ENCODE measurements around the gene THRB. TPM values are rescaled to one million over a fixed set of nuclear protein-coding genes. Genes with fewer than 3 reads are reported as not detected.

The THRB gene
- total RNA-seq, 1 donor, result 0.36 TPM

GRCh38 chr3:24365168-24365567 is 129.5 kb downstream of the THRB start:
- peak; percentile 57 for DNase-seq (ENCODE audit: insufficient read length, low spot score, missing footprints)
- Histone ChIP-seq H2AFZ (ENCODE audit: low read length) (peak overlapping the region; percentile 4), H3K4me2 (ENCODE audit: insufficient read depth, low read length) (peak overlapping the region; percentile 41)

GRCh38 chr3:24364359-24364758 is 130.3 kb downstream of the THRB start:
- H3K4me3 ChIP-seq (ENCODE audit: insufficient read depth, low read length), result no peak overlapping the region
- H3K4me1 ChIP-seq (ENCODE audit: insufficient read depth, low read length), result peaks cover 6% of the 10 kb centered on the region
- H3K79me2 ChIP-seq (ENCODE audit: insufficient read depth, low read length), result no peaks in the 10 kb centered on the region
- H3K36me3 ChIP-seq (ENCODE audit: insufficient read depth, low read length), result no peaks in the 10 kb centered on the region
- H2AFZ ChIP-seq (ENCODE audit: low read length), result no peak overlapping the region
- DNase-seq (ENCODE audit: insufficient read length, low spot score, missing footprints), result no peak
- no peak overlapping the region for H3K4me2 ChIP-seq (ENCODE audit: insufficient read depth, low read length)
- H3K27me3 ChIP-seq (ENCODE audit: insufficient read depth, low read length), result no peaks in the 10 kb centered on the region
- H4K20me1 ChIP-seq (ENCODE audit: insufficient read depth, low read length), result no peaks in the 10 kb centered on the region
- no peak overlapping the region for H3K27ac ChIP-seq (ENCODE audit: low read depth, low read length)
- no peaks in the 10 kb centered on the region for H3K9me3 ChIP-seq (ENCODE audit: low read depth, low read length)
- no peak for TF ChIP-seq CTCF (IDR thresholded peaks at IDR 0.05; ENCODE audit: extremely low read depth, low read depth, low read length)

More at GRCh38 chr3:24365168-24365567, 129.5 kb downstream of the THRB start:
- Histone ChIP-seq H3K9me3 (ENCODE audit: low read depth, low read length) (no peaks in the 10 kb centered on the region), H3K27me3 (ENCODE audit: insufficient read depth, low read length) (no peaks in the 10 kb centered on the region), H3K36me3 (ENCODE audit: insufficient read depth, low read length) (no peaks in the 10 kb centered on the region), H3K4me3 (ENCODE audit: insufficient read depth, low read length) (no peak overlapping the region), H4K20me1 (ENCODE audit: insufficient read depth, low read length) (no peaks in the 10 kb centered on the region), H3K27ac (ENCODE audit: low read depth, low read length) (no peak overlapping the region), H3K79me2 (ENCODE audit: insufficient read depth, low read length) (no peaks in the 10 kb centered on the region), H3K4me1 (ENCODE audit: insufficient read depth, low read length) (peaks cover 6% of the 10 kb centered on the region)
- no peak for TF ChIP-seq CTCF (IDR thresholded peaks at IDR 0.05; ENCODE audit: extremely low read depth, low read depth, low read length)

GRCh38 chr3:24363242-24363641 is 131.4 kb downstream of the THRB start:
- H3K4me1 ChIP-seq (ENCODE audit: insufficient read depth, low read length), result peaks cover 6% of the 10 kb centered on the region
- H4K20me1 ChIP-seq (ENCODE audit: insufficient read depth, low read length), result no peaks in the 10 kb centered on the region
- no peak overlapping the region for H3K4me3 ChIP-seq (ENCODE audit: insufficient read depth, low read length)
- H2AFZ ChIP-seq (ENCODE audit: low read length), result no peak overlapping the region
- H3K27ac ChIP-seq (ENCODE audit: low read depth, low read length), result no peak overlapping the region
- H3K36me3 ChIP-seq (ENCODE audit: insufficient read depth, low read length), result no peaks in the 10 kb centered on the region
- no peaks in the 10 kb centered on the region for H3K27me3 ChIP-seq (ENCODE audit: insufficient read depth, low read length)
- no peak for TF ChIP-seq CTCF (IDR thresholded peaks at IDR 0.05; ENCODE audit: extremely low read depth, low read depth, low read length)
- no peak for DNase-seq (ENCODE audit: insufficient read length, low spot score, missing footprints)
- no peaks in the 10 kb centered on the region for H3K9me3 ChIP-seq (ENCODE audit: low read depth, low read length)
- no peaks in the 10 kb centered on the region for H3K79me2 ChIP-seq (ENCODE audit: insufficient read depth, low read length)
- no peak overlapping the region for H3K4me2 ChIP-seq (ENCODE audit: insufficient read depth, low read length)

- Histone ChIP-seq H2AFZ (ENCODE audit: low read length) (no peak overlapping the region), H4K20me1 (ENCODE audit: insufficient read depth, low read length) (no peaks in the 10 kb centered on the region), H3K79me2 (ENCODE audit: insufficient read depth, low read length) (no peaks in the 10 kb centered on the region), H3K4me3 (ENCODE audit: insufficient read depth, low read length) (no peak overlapping the region), H3K4me1 (ENCODE audit: insufficient read depth, low read length) (peaks cover 6% of the 10 kb centered on the region), H3K36me3 (ENCODE audit: insufficient read depth, low read length) (no peaks in the 10 kb centered on the region), H3K27ac (ENCODE audit: low read depth, low read length) (no peak overlapping the region), H3K27me3 (ENCODE audit: insufficient read depth, low read length) (no peaks in the 10 kb centered on the region), H3K9me3 (ENCODE audit: low read depth, low read length) (no peaks in the 10 kb centered on the region), H3K4me2 (ENCODE audit: insufficient read depth, low read length) (no peak overlapping the region)
- no peak for TF ChIP-seq CTCF (IDR thresholded peaks at IDR 0.05; ENCODE audit: extremely low read depth, low read depth, low read length)
- DNase-seq (ENCODE audit: insufficient read length, low spot score, missing footprints), result no peak
Observed at GRCh38 chr3:24361623-24362022, 133.0 kb downstream of the THRB start.

Measured in osteoblast (primary cell).